ENCODE data around the gene ZC3H13.

DNA sequence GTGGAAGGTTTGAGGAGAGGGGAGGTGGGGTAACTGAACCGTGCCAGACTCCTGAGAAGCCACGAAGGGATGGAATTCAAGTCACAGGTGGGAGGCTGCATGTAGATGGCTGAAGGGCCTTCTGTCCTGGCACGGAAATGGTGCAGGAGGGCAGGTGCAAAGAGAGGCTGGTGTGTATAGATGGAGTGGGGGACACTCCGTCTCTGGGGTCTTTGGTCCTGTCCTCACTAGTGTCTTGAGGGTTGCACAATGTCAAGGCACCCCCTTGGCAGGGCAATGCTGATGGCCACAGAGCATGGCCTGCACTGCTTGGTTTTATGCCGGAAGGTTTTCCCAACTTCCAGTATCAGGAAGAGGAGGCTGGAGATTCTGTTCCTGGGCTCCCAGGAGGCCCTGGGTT lies 118.3 kb downstream of the ZC3H13 start:
- TF ChIP-seq CTCF (IDR thresholded peaks at IDR 0.05) (no peak), POLR2A (IDR thresholded peaks at IDR 0.05) (no peak)
